Fibroblast of the aortic adventitia (primary cell): Measurements from ENCODE around the gene ELOVL7. TPM values are rescaled to one million over a fixed set of nuclear protein-coding genes. Genes with fewer than 3 reads are reported as not detected.

Source experiments
- DNase-seq: peaks from one replicate; pipeline ENCODE4 v3.0.0-alpha.2; 2010; ENCODE audit warnings: low read depth
- H3K4me3 ChIP-seq: 2 replicates; pipeline ENCODE4 v1.5.1; 2011; ENCODE audit warnings: low read depth, mild to moderate bottlenecking, control low read depth, low read length, moderate library complexity
- CTCF ChIP-seq: IDR thresholded peaks from 2 replicates; pipeline ENCODE4 v1.5.1; 2011; ENCODE audit warnings: mild to moderate bottlenecking, low read length, control low read depth, inconsistent platforms; ENCODE audit not compliant: insufficient read depth
- total RNA-seq: library from RNA; depleted of rRNA; stranded (reverse); fragments of >200 nt; gene quantifications from 2 replicates; pipeline ENCODE4 v1.2.3, GENCODE V29; 2012; ENCODE audit warnings: low replicate concordance

ELOVL7 gene
- total RNA-seq, 1 donor = 0.18 TPM

GRCh38 chr5:60779466-60779865 is 64.6 kb downstream of the ELOVL7 start:
- no peak for TF ChIP-seq CTCF
- no peak for DNase-seq
- H3K4me3 ChIP-seq = no peak overlapping the region

GRCh38 chr5:60776343-60776742 is 67.7 kb downstream of the ELOVL7 start:
- H3K4me3 ChIP-seq = no peak overlapping the region
- DNase-seq = no peak
- TF ChIP-seq CTCF = no peak

GRCh38 chr5:60765019-60765709 is 78.9 kb downstream of the ELOVL7 start:
- DNase-seq = no peak
- H3K4me3 ChIP-seq = no peak overlapping the region
- no peak for TF ChIP-seq CTCF

- no peak for DNase-seq
- no peak overlapping the region for H3K4me3 ChIP-seq
- TF ChIP-seq CTCF = no peak
Measured at GRCh38 chr5:60763061-60763460, 81.0 kb downstream of the ELOVL7 start.

- TF ChIP-seq CTCF = no peak
- H3K4me3 ChIP-seq = no peak overlapping the region
- no peak for DNase-seq
Measured at GRCh38 chr5:60754495-60754894, 89.6 kb downstream of the ELOVL7 start.

GRCh38 chr5:60744682-60745081 is 99.4 kb downstream of the ELOVL7 start:
- DNase-seq = no peak

More at GRCh38 chr5:60744682-60745081, 99.4 kb downstream of the ELOVL7 start:
- no peak for TF ChIP-seq CTCF
- H3K4me3 ChIP-seq = no peak overlapping the region
